PC-3 (cell line): ENCODE results near the gene FAM163B. TPM values are rescaled to one million over a fixed set of nuclear protein-coding genes. Genes with fewer than 3 reads are reported as not detected.

Experiments used
- ATAC-seq: fragments of 200-7000 bp; cut with Tn5 transposase; 2 replicates; pipeline ENCODE4 v1.9.1; 2020; ENCODE audit warnings: mild to moderate bottlenecking, moderate library complexity
- BruUV-seq: library from RNA; stranded (reverse); fragments of 400-500 nt; replicated peaks from 2 replicates; lab custom pipeline; 2021; lab: Mats Ljungman, UMichigan
- CTCF ChIA-PET: fragments of 300-600 bp; sonication (Branson Sonifier 250); formaldehyde crosslinking; loops from one replicate; lab custom pipeline; 2022; ENCODE audit warnings: antibody characterized with exemption; lab: Charles Lee
- POLR2A ChIA-PET: fragments of 300-600 bp; sonication (Branson Sonifier 250); formaldehyde crosslinking; loops from one replicate; lab custom pipeline; 2022; ENCODE audit warnings: antibody characterized with exemption; ENCODE audit not compliant: unreplicated experiment; lab: Charles Lee
- DNase-seq: peaks from one replicate; pipeline ENCODE4 v3.0.0-alpha.2; 2015
- H2AFZ ChIP-seq: fragments of 300-600 bp; sonication (generic); 2 replicates; pipeline ENCODE4 v1.6.0; 2016; ENCODE audit warnings: antibody characterized with exemption, low read length
- H3F3A ChIP-seq: fragments of 300-600 bp; sonication (generic); one replicate; pipeline ENCODE4 v1.6.0; 2017; ENCODE audit warnings: antibody characterized with exemption, low read length, control low read depth, mild to moderate bottlenecking; ENCODE audit not compliant: unreplicated experiment
- H3K27ac ChIP-seq: fragments of 300-600 bp; sonication (generic); 2 replicates; pipeline ENCODE4 v1.5.1; 2016; ENCODE audit warnings: mild to moderate bottlenecking, low read length
- H3K27me3 ChIP-seq: fragments of 300-600 bp; sonication (generic); 2 replicates; pipeline ENCODE4 v1.6.1; 2016; ENCODE audit warnings: low read length, mixed read lengths
- H3K36me3 ChIP-seq: fragments of 300-600 bp; sonication (generic); 2 replicates; pipeline ENCODE4 v1.6.1; 2016; ENCODE audit warnings: low read depth, mixed run types, low read length, mixed read lengths
- H3K4me1 ChIP-seq: fragments of 300-600 bp; sonication (generic); 2 replicates; pipeline ENCODE4 v1.5.1; 2016; ENCODE audit warnings: low read length; ENCODE audit not compliant: insufficient read depth
- H3K4me2 ChIP-seq: fragments of 300-600 bp; sonication (generic); 2 replicates; pipeline ENCODE4 v1.6.0; 2016; ENCODE audit warnings: low read length
- H3K4me3 ChIP-seq: fragments of 300-600 bp; sonication (generic); 2 replicates; pipeline ENCODE4 v1.5.1; 2016; ENCODE audit warnings: mild to moderate bottlenecking, low read length, mixed read lengths
- H3K79me2 ChIP-seq: fragments of 300-600 bp; sonication (generic); 2 replicates; pipeline ENCODE4 v1.6.1; 2017; ENCODE audit warnings: low read length, mixed read lengths
- H3K9ac ChIP-seq: fragments of 300-600 bp; sonication (generic); 2 replicates; pipeline ENCODE4 v1.6.0; 2016; ENCODE audit warnings: mild to moderate bottlenecking, low read length
- H3K9me2 ChIP-seq: fragments of 300-600 bp; sonication (generic); replicated peaks from 2 replicates; pipeline ENCODE4 v1.6.1; 2016; ENCODE audit warnings: mixed run types, low read length, mixed read lengths
- H3K9me3 ChIP-seq: fragments of 300-600 bp; sonication (generic); 2 replicates; pipeline ENCODE4 v1.6.1; 2016; ENCODE audit warnings: low read length, mixed read lengths
- H4K20me1 ChIP-seq: fragments of 300-600 bp; sonication (generic); 2 replicates; pipeline ENCODE4 v1.6.1; 2016; ENCODE audit warnings: low read length, mixed read lengths
- EZH2 ChIP-seq: fragments of 300-600 bp; sonication (generic); IDR thresholded peaks from one replicate; pipeline ENCODE4 v1.6.1; 2017; ENCODE audit warnings: antibody characterized with exemption, mild to moderate bottlenecking, low read length; ENCODE audit not compliant: unreplicated experiment
- EZH2phosphoT487 ChIP-seq: fragments of 300-600 bp; sonication (generic); IDR thresholded peaks from 2 replicates; pipeline ENCODE4 v1.6.1; 2018; ENCODE audit warnings: mild to moderate bottlenecking, antibody characterized with exemption, low read length, borderline replicate concordance
- intact Hi-C: fragments of 100-400 bp; cut with micrococcal nuclease; formaldehyde crosslinking; loops from 2 replicates; pipeline ENCODE4 v1.9.0; 2023
- total RNA-seq: library from RNA; depleted of rRNA; stranded (reverse); fragments of >200 nt; gene quantifications from 2 replicates; pipeline ENCODE4 v1.2.3, GENCODE V29; 2014
- TF ChIP-seq, protein P1 (sequence below): fragments of 300-600 bp; sonication (generic); conservative IDR thresholded peaks from 2 replicates; pipeline ENCODE4 v1.5.1; 2017; ENCODE audit warnings: antibody characterized with exemption, low read depth, mild to moderate bottlenecking, low read length

The FAM163B gene
- total RNA-seq, 1 experiment from 2014 or later, result not detected

DNA sequence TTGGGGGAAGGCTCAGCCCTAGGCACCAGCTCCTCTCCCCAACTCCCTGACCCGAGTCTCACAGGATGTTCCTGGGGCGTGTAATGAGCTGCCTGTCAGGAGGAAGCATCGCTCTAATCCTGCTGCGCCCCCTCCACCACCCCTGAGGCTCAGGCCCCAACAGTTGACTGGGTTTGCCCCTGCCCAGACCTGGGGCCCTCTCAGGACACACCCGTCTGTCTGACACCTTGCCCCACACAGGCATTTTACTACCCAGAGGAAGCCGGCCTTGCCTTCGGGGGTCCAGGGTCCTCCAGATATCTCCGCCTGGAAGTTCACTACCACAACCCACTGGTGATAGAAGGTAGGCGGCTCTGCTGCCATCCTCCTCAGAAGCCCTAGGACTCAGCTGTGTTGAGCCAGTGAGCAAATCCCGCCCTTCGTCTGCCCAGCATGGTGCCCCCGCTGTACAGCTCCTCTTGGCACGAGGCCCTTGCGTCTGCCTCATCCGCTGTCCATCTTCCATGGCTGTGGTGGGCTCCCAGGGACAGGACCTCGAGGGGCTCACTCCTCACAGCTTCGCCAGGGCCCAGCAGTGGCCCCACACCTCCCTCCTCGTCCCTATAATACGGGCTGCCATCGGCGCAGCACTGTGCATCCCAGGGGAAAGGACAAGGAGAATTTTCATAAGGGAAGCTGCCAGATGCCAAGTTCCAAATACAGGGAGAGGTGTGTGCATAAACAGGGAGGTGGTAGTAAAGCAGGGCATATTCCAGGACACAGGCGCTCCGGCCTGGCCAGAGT is 35.0 kb upstream of the FAM163B start:
- CTCF ChIA-PET, result no interaction called here
- H3K27me3 ChIP-seq, result peaks cover 31% of the 10 kb centered on the region
- H3K9me3 ChIP-seq, result no peaks in the 10 kb centered on the region
- no peak overlapping the region for H2AFZ ChIP-seq
- H3K4me1 ChIP-seq, result no peaks in the 10 kb centered on the region
- no peaks in the 10 kb centered on the region for H3K79me2 ChIP-seq
- no peak overlapping the region for H3K4me2 ChIP-seq
- no peak overlapping the region for H3K4me3 ChIP-seq
- POLR2A ChIA-PET, result no interaction called here
- no peaks in the 10 kb centered on the region for H4K20me1 ChIP-seq
- H3K27ac ChIP-seq, result no peak overlapping the region
- DNase-seq (no peak), ATAC-seq (no peak)
- H3F3A ChIP-seq, result no peaks in the 10 kb centered on the region
- BruUV-seq, result no TSS peak
- H3K36me3 ChIP-seq, result no peaks in the 10 kb centered on the region
- TF ChIP-seq EZH2 (no peak), EZH2phosphoT487 (no peak)
- TF ChIP-seq, protein P1, sequence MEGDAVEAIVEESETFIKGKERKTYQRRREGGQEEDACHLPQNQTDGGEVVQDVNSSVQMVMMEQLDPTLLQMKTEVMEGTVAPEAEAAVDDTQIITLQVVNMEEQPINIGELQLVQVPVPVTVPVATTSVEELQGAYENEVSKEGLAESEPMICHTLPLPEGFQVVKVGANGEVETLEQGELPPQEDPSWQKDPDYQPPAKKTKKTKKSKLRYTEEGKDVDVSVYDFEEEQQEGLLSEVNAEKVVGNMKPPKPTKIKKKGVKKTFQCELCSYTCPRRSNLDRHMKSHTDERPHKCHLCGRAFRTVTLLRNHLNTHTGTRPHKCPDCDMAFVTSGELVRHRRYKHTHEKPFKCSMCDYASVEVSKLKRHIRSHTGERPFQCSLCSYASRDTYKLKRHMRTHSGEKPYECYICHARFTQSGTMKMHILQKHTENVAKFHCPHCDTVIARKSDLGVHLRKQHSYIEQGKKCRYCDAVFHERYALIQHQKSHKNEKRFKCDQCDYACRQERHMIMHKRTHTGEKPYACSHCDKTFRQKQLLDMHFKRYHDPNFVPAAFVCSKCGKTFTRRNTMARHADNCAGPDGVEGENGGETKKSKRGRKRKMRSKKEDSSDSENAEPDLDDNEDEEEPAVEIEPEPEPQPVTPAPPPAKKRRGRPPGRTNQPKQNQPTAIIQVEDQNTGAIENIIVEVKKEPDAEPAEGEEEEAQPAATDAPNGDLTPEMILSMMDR, result no peak
- no peaks in the 10 kb centered on the region for H3K9me2 ChIP-seq
- intact Hi-C loops, result no loop called here
- no peak overlapping the region for H3K9ac ChIP-seq

DNA sequence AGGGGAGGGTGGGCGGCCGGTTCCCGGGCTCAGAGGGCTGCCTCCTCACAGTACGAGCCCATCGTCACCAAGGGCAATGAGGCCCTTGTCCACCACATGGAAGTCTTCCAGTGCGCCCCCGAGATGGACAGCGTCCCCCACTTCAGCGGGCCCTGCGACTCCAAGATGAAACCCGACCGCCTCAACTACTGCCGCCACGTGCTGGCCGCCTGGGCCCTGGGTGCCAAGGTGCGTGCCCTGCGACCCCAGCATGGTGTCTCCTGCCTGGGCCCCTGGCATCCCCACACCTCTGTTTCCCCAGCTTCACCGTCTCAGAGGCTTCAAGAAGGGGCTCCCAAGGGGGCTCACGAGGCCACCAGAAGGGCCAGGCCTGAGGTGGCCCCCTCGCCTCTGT is 34.2 kb upstream of the FAM163B start:
- H3K36me3 ChIP-seq, result no peaks in the 10 kb centered on the region
- no peaks in the 10 kb centered on the region for H3K79me2 ChIP-seq
- no peak overlapping the region for H3K9ac ChIP-seq
- H3K4me2 ChIP-seq, result no peak overlapping the region
- no peaks in the 10 kb centered on the region for H3F3A ChIP-seq
- H2AFZ ChIP-seq, result no peak overlapping the region
- no peaks in the 10 kb centered on the region for H3K4me1 ChIP-seq
- ChIA-PET CTCF (no interaction called here), POLR2A (no interaction called here)
- BruUV-seq, result no TSS peak
- H3K9me3 ChIP-seq, result no peaks in the 10 kb centered on the region
- H4K20me1 ChIP-seq, result no peaks in the 10 kb centered on the region
- no peak for ATAC-seq
- no peak for TF ChIP-seq EZH2phosphoT487
- no peak for TF ChIP-seq EZH2
- DNase-seq, result no peak
- H3K4me3 ChIP-seq, result no peak overlapping the region
- H3K27me3 ChIP-seq, result peaks cover 28% of the 10 kb centered on the region; the same call in 1 of the 2 replicates
- intact Hi-C loops, result no loop called here
- no peaks in the 10 kb centered on the region for H3K9me2 ChIP-seq
- no peak overlapping the region for H3K27ac ChIP-seq

DNA sequence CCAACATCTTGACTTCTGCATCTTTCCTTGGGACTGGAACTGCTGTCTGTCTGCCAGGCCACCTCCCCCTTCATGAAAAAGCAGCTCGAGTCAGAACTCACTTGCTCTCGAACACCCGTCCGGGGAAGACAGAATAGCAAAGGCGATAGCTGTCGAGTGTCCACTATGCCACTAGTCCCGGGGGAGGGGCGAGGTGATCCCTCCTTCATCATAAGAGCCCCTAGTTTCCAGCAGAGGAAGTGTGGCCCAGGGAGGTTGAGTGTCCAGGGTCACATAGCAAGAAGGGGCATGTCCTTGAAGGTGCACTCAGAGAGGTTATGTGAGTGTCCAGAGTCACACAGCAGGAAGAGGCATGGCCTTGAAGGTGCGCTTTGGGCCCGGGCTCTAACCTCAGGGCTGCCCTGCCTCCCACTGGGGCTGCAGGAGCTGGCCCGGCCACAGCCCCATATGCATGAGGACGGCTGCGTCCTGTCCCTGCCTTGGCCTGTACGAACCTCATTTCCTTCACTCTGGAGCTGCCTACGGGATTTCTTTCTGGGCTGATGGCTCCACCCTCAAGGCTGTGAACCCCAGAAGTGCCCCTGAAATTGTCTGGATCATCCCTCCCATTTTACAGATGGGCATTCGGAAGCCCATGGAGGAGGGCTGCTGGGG is 33.6 kb upstream of the FAM163B start:
- Histone ChIP-seq H3K36me3 (no peaks in the 10 kb centered on the region), H4K20me1 (no peaks in the 10 kb centered on the region), H3K4me3 (no peak overlapping the region), H3K9me2 (no peaks in the 10 kb centered on the region), H3K27ac (no peak overlapping the region), H3F3A (no peaks in the 10 kb centered on the region), H3K4me2 (no peak overlapping the region), H3K9me3 (no peaks in the 10 kb centered on the region), H3K9ac (no peak overlapping the region), H3K4me1 (no peaks in the 10 kb centered on the region), H2AFZ (no peak overlapping the region), H3K79me2 (no peaks in the 10 kb centered on the region), H3K27me3 (peaks cover 28% of the 10 kb centered on the region; the same call in 1 of the 2 replicates)
- TF ChIP-seq, protein P1, result no peak
- TF ChIP-seq EZH2phosphoT487, result no peak
- TF ChIP-seq EZH2, result no peak
- BruUV-seq, result no TSS peak
- intact Hi-C loops, result no loop called here
- DNase-seq (no peak), ATAC-seq (no peak)
- ChIA-PET CTCF (no interaction called here), POLR2A (no interaction called here)
